K562 (cell line): ENCODE data around the gene NDRG4. TPM values are rescaled to one million over a fixed set of nuclear protein-coding genes. Genes with fewer than 3 reads are reported as not detected.

Experiments
- ARID2 ChIP-seq: fragments of 450-650 bp; IDR thresholded peaks from 2 replicates; pipeline ENCODE4 v1.6.1; 2017; ENCODE audit warnings: antibody characterized with exemption, mild to moderate bottlenecking
- CBFA2T3 ChIP-seq: fragments of 450-650 bp; IDR thresholded peaks from 2 replicates; pipeline ENCODE4 v1.6.1; 2017
- CREM ChIP-seq: IDR thresholded peaks from 2 replicates; pipeline ENCODE4 v1.6.1; 2014; ENCODE audit warnings: antibody characterized with exemption, low read depth
- CTBP1 ChIP-seq: fragments of 450-650 bp; IDR thresholded peaks from 2 replicates; pipeline ENCODE4 v1.6.1; 2016; ENCODE audit warnings: borderline replicate concordance
- KDM5B ChIP-seq: fragments of 200-600 bp; sonication (generic); IDR thresholded peaks from 2 replicates; pipeline ENCODE4 v1.6.1; 2012; ENCODE audit warnings: low read depth, mild to moderate bottlenecking, moderate library complexity, low read length, control low read depth, inconsistent platforms; ENCODE audit not compliant: insufficient replicate concordance
- KLF10 ChIP-seq: fragments of 250-450 bp; sonication (Bioruptor Pico); IDR thresholded peaks from 2 replicates; pipeline ENCODE4 v1.6.1; 2021; ENCODE audit warnings: matching md5 sums
- MAZ ChIP-seq, 2 experiments: fragments of 450-650 bp in 1 of 2; sonication (generic) in 1 of 2; formaldehyde crosslinking; IDR thresholded peaks in 1 of 2; conservative IDR thresholded peaks in 1 of 2; 2 replicates each; pipeline versions ENCODE4 v1.4.0 to v1.5.0; 2020; ENCODE audit warnings: mild to moderate bottlenecking in 1 of 2, missing genetic modification reagents in 1 of 2
- POLR2B ChIP-seq: fragments of 450-650 bp; IDR thresholded peaks from 2 replicates; pipeline ENCODE4 v1.6.1; 2018; ENCODE audit warnings: low read depth; ENCODE audit not compliant: partially characterized antibody
- RAD21 ChIP-seq, 2 experiments: fragments of 250-450 bp in 1 of 2; fragments of 450-650 bp in 1 of 2; sonication (Bioruptor Pico) in 1 of 2; formaldehyde crosslinking in 1 of 2; IDR thresholded peaks in 1 of 2; conservative IDR thresholded peaks in 1 of 2; 2 replicates each; pipeline versions ENCODE4 v1.4.0 to v1.8.0; 2020 to 2022; ENCODE audit warnings: mild to moderate bottlenecking in 2 of 2, moderate library complexity in 1 of 2
- SLC30A9 ChIP-seq: fragments of 250-450 bp; sonication (Bioruptor Pico); IDR thresholded peaks from 2 replicates; pipeline ENCODE4 v1.8.0; 2022; ENCODE audit warnings: mild to moderate bottlenecking, moderate library complexity
- U2AF1 ChIP-seq: fragments of 200-400 bp; formaldehyde crosslinking; optimal IDR thresholded peaks from 2 replicates; pipeline ENCODE3; 2017; ENCODE audit warnings: mild to moderate bottlenecking, low read depth, low read length, moderate library complexity
- ZNF133 ChIP-seq: fragments of 250-450 bp; sonication (Bioruptor Pico); IDR thresholded peaks from 2 replicates; pipeline ENCODE4 v1.4.0; 2020; ENCODE audit warnings: mild to moderate bottlenecking
- ZNF766 ChIP-seq: fragments of 200-800 bp; sonication (Bioruptor generic); conservative IDR thresholded peaks from 2 replicates; pipeline ENCODE4 v1.6.1; 2016; ENCODE audit warnings: missing genetic modification characterization, missing compliant biosample characterization
- polyA plus RNA-seq, 8 experiments: library from polyadenylated mRNA; depleted of rRNA in 4 of 8; stranded (reverse) in 5 of 8; unstranded in 3 of 8; fragments of >200 nt; fragmentation: Nextera tagmentation in 2 of 8; fragmentation: Illumina TruSeq in 1 of 8; extraction: Ambion mirVana in 2 of 8; extraction: Trizol in 1 of 8; gene quantifications; 2 replicates each; pipeline versions ENCODE4 v1.2.1 to v1.2.3, GENCODE V29; 2011 to 2014; ENCODE audit warnings: inconsistent platforms in 1 of 8, missing spikeins in 1 of 8
- total RNA-seq, 7 experiments: library from RNA; depleted of rRNA in 6 of 7; stranded (reverse); fragments of >200 nt in 6 of 7; fragmentation: Illumina TruSeq in 2 of 7; extraction: Trizol in 2 of 7; gene quantifications; 2 replicates each; pipeline versions ENCODE4 v1.2.1 to v1.2.3, GENCODE V29; 2011 to 2021; ENCODE audit warnings: low replicate concordance in 1 of 7
- TF ChIP-seq, protein P1 (sequence below): sonication (generic); formaldehyde crosslinking; IDR thresholded peaks from 2 replicates; pipeline ENCODE4 v1.8.0; 2023; ENCODE audit warnings: mild to moderate bottlenecking, missing genetic modification reagents
- TF ChIP-seq, protein P2 (sequence below), 3 experiments: IDR thresholded peaks in 2 of 3; conservative IDR thresholded peaks in 1 of 3; 2 replicates each; pipeline ENCODE4 v1.5.1; 2011 to 2012; ENCODE audit warnings: low read length in 3 of 3, mild to moderate bottlenecking in 3 of 3, control low read depth in 2 of 3, improper control_type of control experiment in 1 of 3, inconsistent platforms in 1 of 3, low read depth in 1 of 3, mixed read lengths in 1 of 3, moderate library complexity in 1 of 3; ENCODE audit not compliant: insufficient read depth in 2 of 3
- TF ChIP-seq, protein P3 (sequence below), 2 experiments: fragments of 450-650 bp in 1 of 2; sonication (generic) in 1 of 2; formaldehyde crosslinking; conservative IDR thresholded peaks; 2 replicates each; pipeline versions ENCODE4 v1.4.0 to v1.8.1; 2020 to 2022; ENCODE audit warnings: mild to moderate bottlenecking in 1 of 2, missing genetic modification reagents in 1 of 2
- TF ChIP-seq, protein P4 (sequence below), 2 experiments: fragments of 450-650 bp in 1 of 2; sonication (generic) in 1 of 2; formaldehyde crosslinking in 1 of 2; IDR thresholded peaks in 1 of 2; conservative IDR thresholded peaks in 1 of 2; 2 replicates each; pipeline versions ENCODE4 v1.6.1 to v1.8.1; 2016 to 2023; ENCODE audit warnings: mild to moderate bottlenecking in 2 of 2, moderate library complexity in 2 of 2, inconsistent platforms in 1 of 2, missing genetic modification reagents in 1 of 2

Gene NDRG4
- total and polyA plus RNA-seq, 9 of the 15 experiments (the other 6 are each of a cell fraction or from before 2014, with no cell fraction given), result 0.06 to 0.95 (median 0.28) TPM

DNA sequence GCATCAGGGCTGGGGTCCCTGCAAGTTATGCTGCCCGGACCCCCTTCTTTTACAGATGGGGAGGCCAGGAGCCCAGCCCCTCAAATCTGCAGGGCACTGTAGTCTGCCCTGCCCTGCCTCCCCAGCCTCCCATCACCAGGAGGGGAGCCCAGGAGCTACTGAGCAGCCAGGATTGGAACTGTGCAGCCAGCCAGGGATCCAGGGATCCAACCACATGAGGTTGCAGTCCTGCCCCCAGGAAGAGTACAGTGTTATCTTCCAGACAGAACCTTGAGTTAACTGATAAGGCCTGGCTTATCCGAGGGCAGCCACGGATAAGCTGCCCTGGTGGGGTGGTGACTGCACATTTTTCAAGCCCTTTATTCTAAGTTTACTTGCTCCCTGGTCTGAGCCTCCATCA, 11.4 kb upstream of the NDRG4 start (continued):
- TF ChIP-seq, protein P1, sequence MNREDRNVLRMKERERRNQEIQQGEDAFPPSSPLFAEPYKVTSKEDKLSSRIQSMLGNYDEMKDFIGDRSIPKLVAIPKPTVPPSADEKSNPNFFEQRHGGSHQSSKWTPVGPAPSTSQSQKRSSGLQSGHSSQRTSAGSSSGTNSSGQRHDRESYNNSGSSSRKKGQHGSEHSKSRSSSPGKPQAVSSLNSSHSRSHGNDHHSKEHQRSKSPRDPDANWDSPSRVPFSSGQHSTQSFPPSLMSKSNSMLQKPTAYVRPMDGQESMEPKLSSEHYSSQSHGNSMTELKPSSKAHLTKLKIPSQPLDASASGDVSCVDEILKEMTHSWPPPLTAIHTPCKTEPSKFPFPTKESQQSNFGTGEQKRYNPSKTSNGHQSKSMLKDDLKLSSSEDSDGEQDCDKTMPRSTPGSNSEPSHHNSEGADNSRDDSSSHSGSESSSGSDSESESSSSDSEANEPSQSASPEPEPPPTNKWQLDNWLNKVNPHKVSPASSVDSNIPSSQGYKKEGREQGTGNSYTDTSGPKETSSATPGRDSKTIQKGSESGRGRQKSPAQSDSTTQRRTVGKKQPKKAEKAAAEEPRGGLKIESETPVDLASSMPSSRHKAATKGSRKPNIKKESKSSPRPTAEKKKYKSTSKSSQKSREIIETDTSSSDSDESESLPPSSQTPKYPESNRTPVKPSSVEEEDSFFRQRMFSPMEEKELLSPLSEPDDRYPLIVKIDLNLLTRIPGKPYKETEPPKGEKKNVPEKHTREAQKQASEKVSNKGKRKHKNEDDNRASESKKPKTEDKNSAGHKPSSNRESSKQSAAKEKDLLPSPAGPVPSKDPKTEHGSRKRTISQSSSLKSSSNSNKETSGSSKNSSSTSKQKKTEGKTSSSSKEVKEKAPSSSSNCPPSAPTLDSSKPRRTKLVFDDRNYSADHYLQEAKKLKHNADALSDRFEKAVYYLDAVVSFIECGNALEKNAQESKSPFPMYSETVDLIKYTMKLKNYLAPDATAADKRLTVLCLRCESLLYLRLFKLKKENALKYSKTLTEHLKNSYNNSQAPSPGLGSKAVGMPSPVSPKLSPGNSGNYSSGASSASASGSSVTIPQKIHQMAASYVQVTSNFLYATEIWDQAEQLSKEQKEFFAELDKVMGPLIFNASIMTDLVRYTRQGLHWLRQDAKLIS (CRISPR knock-in tag), result no peak
- TF ChIP-seq RAD21 (CRISPR knock-in tag; conservative IDR thresholded peaks at IDR 0.05 in 1 of 2, IDR thresholded peaks at IDR 0.05 in 1 of 2) (no peak), CTBP1 (peak; percentile 40; the same call in 1 of the 2 replicates), MAZ (CRISPR knock-in tag; conservative IDR thresholded peaks at IDR 0.05 in 1 of 2, IDR thresholded peaks at IDR 0.05 in 1 of 2) (no peak; a peak in 1 of 4 replicates), CREM (no peak), CBFA2T3 (peak; percentile 75), KLF10 (CRISPR knock-in tag) (no peak), U2AF1 (no peak), SLC30A9 (CRISPR knock-in tag) (no peak), ZNF766 (CRISPR knock-in tag) (no peak), KDM5B (no peak), ZNF133 (CRISPR knock-in tag) (no peak), ARID2 (no peak), POLR2B (no peak)
- TF ChIP-seq, protein P2, sequence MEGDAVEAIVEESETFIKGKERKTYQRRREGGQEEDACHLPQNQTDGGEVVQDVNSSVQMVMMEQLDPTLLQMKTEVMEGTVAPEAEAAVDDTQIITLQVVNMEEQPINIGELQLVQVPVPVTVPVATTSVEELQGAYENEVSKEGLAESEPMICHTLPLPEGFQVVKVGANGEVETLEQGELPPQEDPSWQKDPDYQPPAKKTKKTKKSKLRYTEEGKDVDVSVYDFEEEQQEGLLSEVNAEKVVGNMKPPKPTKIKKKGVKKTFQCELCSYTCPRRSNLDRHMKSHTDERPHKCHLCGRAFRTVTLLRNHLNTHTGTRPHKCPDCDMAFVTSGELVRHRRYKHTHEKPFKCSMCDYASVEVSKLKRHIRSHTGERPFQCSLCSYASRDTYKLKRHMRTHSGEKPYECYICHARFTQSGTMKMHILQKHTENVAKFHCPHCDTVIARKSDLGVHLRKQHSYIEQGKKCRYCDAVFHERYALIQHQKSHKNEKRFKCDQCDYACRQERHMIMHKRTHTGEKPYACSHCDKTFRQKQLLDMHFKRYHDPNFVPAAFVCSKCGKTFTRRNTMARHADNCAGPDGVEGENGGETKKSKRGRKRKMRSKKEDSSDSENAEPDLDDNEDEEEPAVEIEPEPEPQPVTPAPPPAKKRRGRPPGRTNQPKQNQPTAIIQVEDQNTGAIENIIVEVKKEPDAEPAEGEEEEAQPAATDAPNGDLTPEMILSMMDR (IDR thresholded peaks at IDR 0.05 in 2 of 3, conservative IDR thresholded peaks at IDR 0.05 in 1 of 3; ENCODE audit: insufficient read depth in 2 of 3, low read depth in 1 of 3, low read length in 3 of 3), result 0 out of 6 replicates have a peak, but pooled peaks of 1 of the 3 experiments have one; percentile 9
- TF ChIP-seq, protein P3, sequence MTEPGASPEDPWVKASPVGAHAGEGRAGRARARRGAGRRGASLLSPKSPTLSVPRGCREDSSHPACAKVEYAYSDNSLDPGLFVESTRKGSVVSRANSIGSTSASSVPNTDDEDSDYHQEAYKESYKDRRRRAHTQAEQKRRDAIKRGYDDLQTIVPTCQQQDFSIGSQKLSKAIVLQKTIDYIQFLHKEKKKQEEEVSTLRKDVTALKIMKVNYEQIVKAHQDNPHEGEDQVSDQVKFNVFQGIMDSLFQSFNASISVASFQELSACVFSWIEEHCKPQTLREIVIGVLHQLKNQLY (CRISPR knock-in tag; conservative IDR thresholded peaks at IDR 0.05), result no peak
- TF ChIP-seq, protein P4, sequence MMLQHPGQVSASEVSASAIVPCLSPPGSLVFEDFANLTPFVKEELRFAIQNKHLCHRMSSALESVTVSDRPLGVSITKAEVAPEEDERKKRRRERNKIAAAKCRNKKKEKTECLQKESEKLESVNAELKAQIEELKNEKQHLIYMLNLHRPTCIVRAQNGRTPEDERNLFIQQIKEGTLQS (IDR thresholded peaks at IDR 0.05), result no peak
- TF ChIP-seq, protein P4 (CRISPR knock-in tag; conservative IDR thresholded peaks at IDR 0.05), result no peak
